Ishikawa (cell line): Measurements from ENCODE around the gene MBNL1.
A peak's percentile ranks its signal among the peaks of the same experiment; 100 is the strongest.

Experiments used
- CEBPB ChIP-seq: IDR thresholded peaks from 2 replicates; pipeline ENCODE4 v1.6.1; 2012
- CREB1 ChIP-seq: IDR thresholded peaks from 2 replicates; pipeline ENCODE4 v1.6.1; 2012; ENCODE audit warnings: low read depth
- EGR1 ChIP-seq: IDR thresholded peaks from 2 replicates; pipeline ENCODE4 v1.6.1; 2012
- EP300 ChIP-seq: IDR thresholded peaks from 2 replicates; pipeline ENCODE4 v1.6.1; 2012; ENCODE audit warnings: borderline replicate concordance
- FOXM1 ChIP-seq: IDR thresholded peaks from 2 replicates; pipeline ENCODE4 v1.6.1; 2012; ENCODE audit warnings: low read depth, borderline replicate concordance
- NFIC ChIP-seq: IDR thresholded peaks from 2 replicates; pipeline ENCODE4 v1.6.1; 2012
- RAD21 ChIP-seq: IDR thresholded peaks from 2 replicates; pipeline ENCODE4 v1.6.1; 2012; ENCODE audit warnings: low read depth
- REST ChIP-seq: IDR thresholded peaks from 2 replicates; pipeline ENCODE4 v1.6.1; 2012; ENCODE audit warnings: low read depth, mild to moderate bottlenecking
- TAF1 ChIP-seq: IDR thresholded peaks from 2 replicates; pipeline ENCODE4 v1.6.1; 2012; ENCODE audit warnings: low read depth, mild to moderate bottlenecking
- TCF12 ChIP-seq: IDR thresholded peaks from 2 replicates; pipeline ENCODE4 v1.6.1; 2012; ENCODE audit warnings: low read depth
- TEAD4 ChIP-seq: IDR thresholded peaks from 2 replicates; pipeline ENCODE4 v1.6.1; 2012
- USF1 ChIP-seq: IDR thresholded peaks from 2 replicates; pipeline ENCODE4 v1.6.1; 2012
- YY1 ChIP-seq: IDR thresholded peaks from 2 replicates; pipeline ENCODE4 v1.6.1; 2012; ENCODE audit warnings: low read depth
- ZBTB7A ChIP-seq: IDR thresholded peaks from 2 replicates; pipeline ENCODE4 v1.6.1; 2012; ENCODE audit warnings: low read depth
- TF ChIP-seq, protein P1 (sequence below): IDR thresholded peaks from 2 replicates; pipeline ENCODE4 v1.6.1; 2012

Gene MBNL1

DNA sequence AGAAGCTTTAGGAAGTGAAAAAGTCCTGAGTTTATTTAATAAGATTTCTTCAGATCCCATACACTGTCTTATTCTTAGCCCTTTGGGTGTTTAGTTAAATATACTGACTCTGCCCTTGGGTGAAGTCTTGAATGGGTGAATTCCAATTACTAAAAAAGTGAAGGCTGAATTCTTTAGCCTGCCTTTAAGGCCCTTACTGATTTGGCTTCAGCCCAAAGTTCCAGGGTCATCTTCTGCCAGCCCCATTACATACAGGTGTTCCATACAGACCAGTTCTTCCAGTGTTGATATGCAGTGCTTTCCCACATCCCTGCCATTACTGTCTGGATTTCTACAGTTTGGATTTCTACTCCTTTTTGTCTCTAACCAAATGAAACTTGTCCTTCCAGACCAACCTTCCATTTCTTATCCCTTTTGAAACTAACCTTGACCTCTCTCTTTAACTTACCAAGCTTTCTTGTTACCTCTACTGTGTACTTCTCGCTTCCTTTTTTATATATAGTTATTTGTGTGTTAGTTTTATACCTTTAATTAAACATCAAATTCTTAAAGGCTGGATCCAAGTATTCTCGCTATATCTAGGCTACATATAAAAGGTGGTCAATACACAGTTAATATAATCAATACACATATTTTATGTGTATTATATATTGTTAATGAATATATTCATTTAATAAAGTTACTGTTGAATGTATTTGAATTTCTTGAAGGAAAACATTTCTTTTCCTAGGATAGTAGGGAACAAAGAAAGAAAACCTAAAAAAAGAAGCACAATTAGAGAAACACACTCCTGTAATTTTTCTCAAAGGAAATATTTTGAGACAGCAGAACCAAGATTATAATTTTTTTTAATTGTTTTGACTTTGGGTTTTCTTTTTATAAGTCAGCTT lies 15.0 kb downstream of the MBNL1 start:
- peak; percentile 65 for TF ChIP-seq NFIC
- TF ChIP-seq CEBPB = no peak

DNA sequence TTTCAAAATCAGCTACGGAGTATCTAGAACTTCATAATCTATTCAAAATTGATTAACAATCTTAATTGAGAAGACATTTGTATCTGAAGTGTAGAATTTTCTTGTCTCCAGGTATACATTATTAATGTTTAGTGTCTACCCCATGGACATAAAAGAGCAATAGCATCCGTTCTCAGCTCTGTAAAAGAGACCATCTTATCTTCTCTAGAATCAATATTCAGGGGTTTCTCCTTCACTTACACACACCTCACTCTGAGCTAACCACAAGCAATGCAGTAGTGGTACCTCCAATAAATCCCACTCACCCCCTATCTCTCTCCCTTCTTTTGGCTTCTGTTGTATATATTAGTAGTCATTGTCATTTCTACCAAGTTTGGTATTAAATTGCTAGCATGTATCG lies 16.2 kb downstream of the MBNL1 start:
- no peak for TF ChIP-seq EGR1
- no peak for TF ChIP-seq NFIC
- no peak for TF ChIP-seq YY1

- TF ChIP-seq TAF1 = no peak
- TF ChIP-seq, protein P1, sequence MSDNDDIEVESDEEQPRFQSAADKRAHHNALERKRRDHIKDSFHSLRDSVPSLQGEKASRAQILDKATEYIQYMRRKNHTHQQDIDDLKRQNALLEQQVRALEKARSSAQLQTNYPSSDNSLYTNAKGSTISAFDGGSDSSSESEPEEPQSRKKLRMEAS = no peak
- no peak for TF ChIP-seq TCF12
- TF ChIP-seq CREB1 = no peak
- TF ChIP-seq FOXM1 = no peak
- TF ChIP-seq REST = no peak
- no peak for TF ChIP-seq CEBPB
- no peak for TF ChIP-seq EP300
- TF ChIP-seq YY1 = no peak
- no peak for TF ChIP-seq NFIC
- no peak for TF ChIP-seq ZBTB7A
- TF ChIP-seq USF1 = no peak
- no peak for TF ChIP-seq RAD21
- no peak for TF ChIP-seq EGR1
- TF ChIP-seq TEAD4 = no peak
These were observed 16.8 kb downstream of the MBNL1 start for GRCh38 chr3:152285509-152285908.

- TF ChIP-seq TCF12 = no peak
- TF ChIP-seq USF1 = no peak
- TF ChIP-seq REST = no peak
- no peak for TF ChIP-seq ZBTB7A
- no peak for TF ChIP-seq TEAD4
- TF ChIP-seq, protein P1 = no peak
- no peak for TF ChIP-seq EGR1
- TF ChIP-seq FOXM1 = no peak
- no peak for TF ChIP-seq NFIC
- no peak for TF ChIP-seq CREB1
- TF ChIP-seq CEBPB = no peak
- TF ChIP-seq RAD21 = no peak
- TF ChIP-seq TAF1 = no peak
- TF ChIP-seq EP300 = no peak
- no peak for TF ChIP-seq YY1
These were observed 19.3 kb downstream of the MBNL1 start for GRCh38 chr3:152287898-152288576.

- TF ChIP-seq USF1 = no peak
- TF ChIP-seq EGR1 = no peak
- TF ChIP-seq EP300 = no peak
These were observed 20.0 kb downstream of the MBNL1 start for GRCh38 chr3:152288681-152289080.

GRCh38 chr3:152289708-152290107 lies 21.0 kb downstream of the MBNL1 start:
- TF ChIP-seq EGR1 = no peak
- no peak for TF ChIP-seq NFIC
- no peak for TF ChIP-seq CREB1
- TF ChIP-seq, protein P1 = no peak
- no peak for TF ChIP-seq TAF1
- TF ChIP-seq EP300 = no peak
- TF ChIP-seq TEAD4 = no peak
- no peak for TF ChIP-seq REST
